Neural progenitor cell (in vitro differentiated cells): ENCODE results near the gene CAMK2N1. TPM values are rescaled to one million over a fixed set of nuclear protein-coding genes. Genes with fewer than 3 reads are reported as not detected.

ENCODE experiments used
- DNase-seq: peaks from one replicate; pipeline ENCODE4 v3.0.0-alpha.2; 2016; ENCODE audit warnings: low spot score
- H2AFZ ChIP-seq: fragments of 200-600 bp; sonication (generic); replicated peaks from 2 replicates; pipeline ENCODE4 v1.6.1; 2016; ENCODE audit warnings: antibody characterized with exemption
- H3F3A ChIP-seq: fragments of 200-600 bp; sonication (generic); 2 replicates; pipeline ENCODE4 v1.6.1; 2016; ENCODE audit warnings: antibody characterized with exemption, low read depth
- H3K27ac ChIP-seq: fragments of 200-600 bp; sonication (generic); 2 replicates; pipeline ENCODE4 v1.5.1; 2016; ENCODE audit warnings: mild to moderate bottlenecking
- H3K27me3 ChIP-seq: fragments of 200-600 bp; sonication (generic); 2 replicates; pipeline ENCODE4 v1.6.1; 2016; ENCODE audit warnings: mild to moderate bottlenecking, moderate library complexity
- H3K36me3 ChIP-seq: fragments of 200-600 bp; sonication (generic); 2 replicates; pipeline ENCODE4 v1.5.1; 2016
- H3K4me1 ChIP-seq: fragments of 200-600 bp; sonication (generic); 2 replicates; pipeline ENCODE4 v1.6.1; 2016; ENCODE audit warnings: mixed run types
- H3K4me2 ChIP-seq: fragments of 200-600 bp; sonication (generic); 2 replicates; pipeline ENCODE4 v1.6.1; 2016
- H3K4me3 ChIP-seq: fragments of 200-600 bp; sonication (generic); 2 replicates; pipeline ENCODE4 v1.5.1; 2016
- H3K79me2 ChIP-seq: fragments of 200-600 bp; sonication (generic); 2 replicates; pipeline ENCODE4 v1.6.1; 2016; ENCODE audit warnings: low read depth
- H3K9ac ChIP-seq: fragments of 200-600 bp; sonication (generic); 2 replicates; pipeline ENCODE4 v1.6.1; 2016
- H3K9me3 ChIP-seq: fragments of 200-600 bp; sonication (generic); 2 replicates; pipeline ENCODE4 v1.5.1; 2016; ENCODE audit warnings: low read depth
- H4K20me1 ChIP-seq: fragments of 200-600 bp; sonication (generic); 2 replicates; pipeline ENCODE4 v1.6.1; 2016; ENCODE audit warnings: low read depth
- H3K27ac Mint-ChIP-seq: 3 replicates; pipeline ENCODE4 v1.8.0; 2021; ENCODE audit warnings: mixed read lengths
- H3K27me3 Mint-ChIP-seq: 2 replicates; pipeline ENCODE4 v1.8.0; 2022; ENCODE audit warnings: low read depth, mild to moderate bottlenecking, inconsistent platforms, moderate library complexity, mixed read lengths; ENCODE audit not compliant: insufficient read depth
- H3K36me3 Mint-ChIP-seq: 3 replicates; pipeline ENCODE4 v1.8.0; 2021; ENCODE audit warnings: mixed read lengths
- H3K4me1 Mint-ChIP-seq: 3 replicates; pipeline ENCODE4 v1.8.0; 2021; ENCODE audit warnings: mixed read lengths
- H3K4me3 Mint-ChIP-seq: 3 replicates; pipeline ENCODE4 v1.8.0; 2021; ENCODE audit warnings: mild to moderate bottlenecking, moderate library complexity, mixed read lengths
- H3K9me3 Mint-ChIP-seq: 3 replicates; pipeline ENCODE4 v1.8.0; 2020; ENCODE audit warnings: mixed read lengths
- EZH2 ChIP-seq: fragments of 200-600 bp; sonication (generic); IDR thresholded peaks from 2 replicates; pipeline ENCODE4 v1.6.1; 2017; ENCODE audit warnings: antibody characterized with exemption, mild to moderate bottlenecking, moderate library complexity
- EZH2phosphoT487 ChIP-seq: fragments of 200-600 bp; sonication (generic); IDR thresholded peaks from 2 replicates; pipeline ENCODE4 v1.6.1; 2017; ENCODE audit warnings: antibody characterized with exemption
- total RNA-seq: library from RNA; depleted of rRNA; stranded (reverse); fragments of >200 nt; gene quantifications from 2 replicates; pipeline ENCODE4 v1.2.3, GENCODE V29; 2015; ENCODE audit warnings: low replicate concordance
- TF ChIP-seq, protein P1 (sequence below): fragments of 200-600 bp; sonication (generic); IDR thresholded peaks from 2 replicates; pipeline ENCODE4 v1.5.1; 2017; ENCODE audit warnings: antibody characterized with exemption, mild to moderate bottlenecking

Gene CAMK2N1
- total RNA-seq, 1 donor from 2014 or later = 11.4 TPM

DNA sequence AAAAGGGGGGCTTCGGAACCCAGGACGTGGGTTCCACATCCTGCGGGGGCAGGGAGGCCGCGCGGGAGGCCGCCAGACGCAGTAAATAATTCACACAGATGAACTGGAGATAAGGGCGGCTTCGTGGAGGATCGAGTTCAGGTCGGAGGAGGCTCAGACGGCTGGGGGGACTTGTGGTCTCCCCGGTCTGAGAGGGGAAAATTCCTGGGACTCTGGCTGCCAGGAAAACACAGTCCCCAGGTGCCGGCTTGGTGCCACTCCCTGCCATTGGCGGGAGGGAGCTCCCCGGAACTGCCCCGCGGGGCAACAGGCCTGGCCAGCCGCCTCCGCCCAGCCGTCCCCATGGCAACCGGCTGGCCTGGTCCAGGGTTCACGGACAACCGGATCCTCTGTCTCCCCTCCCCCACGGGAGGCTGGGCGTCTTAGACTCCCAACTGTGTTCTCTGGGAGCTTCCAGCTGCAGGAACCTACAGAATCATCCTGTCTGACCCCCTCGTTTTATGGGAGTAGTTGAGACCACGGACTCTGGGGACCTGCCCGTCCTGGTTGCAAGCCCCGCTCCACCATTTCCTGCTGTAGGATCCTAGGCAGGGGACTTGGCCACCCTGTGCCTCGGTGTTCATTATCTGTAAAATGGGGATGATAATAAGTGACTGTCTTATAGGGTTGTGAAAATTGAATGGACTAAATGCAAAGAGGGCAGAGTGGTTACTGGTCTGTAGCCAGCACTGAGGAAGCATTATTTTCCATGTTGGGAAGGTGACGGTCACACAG is 9.6 kb downstream of the CAMK2N1 start:
- H3K4me1 Mint-ChIP-seq = peaks cover 56% of the 10 kb centered on the region
- Histone ChIP-seq H3K27ac (no peak overlapping the region), H4K20me1 (peaks cover 9% of the 10 kb centered on the region), H3K9me3 (no peaks in the 10 kb centered on the region), H3K9ac (no peak overlapping the region), H3F3A (peaks cover 8% of the 10 kb centered on the region), H3K36me3 (no peaks in the 10 kb centered on the region), H3K27me3 (peaks cover 66% of the 10 kb centered on the region), H3K4me3 (no peak overlapping the region), H2AFZ (no peak overlapping the region), H3K4me2 (peak overlapping the region; percentile 49), H3K4me1 (peaks cover 29% of the 10 kb centered on the region), H3K79me2 (no peaks in the 10 kb centered on the region)
- peak; percentile 36 for TF ChIP-seq EZH2
- TF ChIP-seq EZH2phosphoT487 = no peak
- peak; percentile 53 for DNase-seq
- no peaks in the 10 kb centered on the region for H3K36me3 Mint-ChIP-seq
- H3K27me3 Mint-ChIP-seq = peaks cover 22% of the 10 kb centered on the region
- no peaks in the 10 kb centered on the region for H3K9me3 Mint-ChIP-seq
- H3K27ac Mint-ChIP-seq = no peak overlapping the region
- peak overlapping the region; percentile 66 for H3K4me3 Mint-ChIP-seq

GRCh38 chr1:20474996-20475395 is 11.0 kb downstream of the CAMK2N1 start:
- Histone ChIP-seq H4K20me1 (no peaks in the 10 kb centered on the region), H3K36me3 (no peaks in the 10 kb centered on the region), H3K4me1 (peaks cover 16% of the 10 kb centered on the region), H3K27me3 (peaks cover 65% of the 10 kb centered on the region), H3F3A (no peaks in the 10 kb centered on the region), H3K27ac (no peak overlapping the region), H3K9ac (no peak overlapping the region), H3K9me3 (no peaks in the 10 kb centered on the region), H3K79me2 (no peaks in the 10 kb centered on the region), H2AFZ (no peak overlapping the region), H3K4me3 (no peak overlapping the region), H3K4me2 (no peak overlapping the region)
- TF ChIP-seq, protein P1, sequence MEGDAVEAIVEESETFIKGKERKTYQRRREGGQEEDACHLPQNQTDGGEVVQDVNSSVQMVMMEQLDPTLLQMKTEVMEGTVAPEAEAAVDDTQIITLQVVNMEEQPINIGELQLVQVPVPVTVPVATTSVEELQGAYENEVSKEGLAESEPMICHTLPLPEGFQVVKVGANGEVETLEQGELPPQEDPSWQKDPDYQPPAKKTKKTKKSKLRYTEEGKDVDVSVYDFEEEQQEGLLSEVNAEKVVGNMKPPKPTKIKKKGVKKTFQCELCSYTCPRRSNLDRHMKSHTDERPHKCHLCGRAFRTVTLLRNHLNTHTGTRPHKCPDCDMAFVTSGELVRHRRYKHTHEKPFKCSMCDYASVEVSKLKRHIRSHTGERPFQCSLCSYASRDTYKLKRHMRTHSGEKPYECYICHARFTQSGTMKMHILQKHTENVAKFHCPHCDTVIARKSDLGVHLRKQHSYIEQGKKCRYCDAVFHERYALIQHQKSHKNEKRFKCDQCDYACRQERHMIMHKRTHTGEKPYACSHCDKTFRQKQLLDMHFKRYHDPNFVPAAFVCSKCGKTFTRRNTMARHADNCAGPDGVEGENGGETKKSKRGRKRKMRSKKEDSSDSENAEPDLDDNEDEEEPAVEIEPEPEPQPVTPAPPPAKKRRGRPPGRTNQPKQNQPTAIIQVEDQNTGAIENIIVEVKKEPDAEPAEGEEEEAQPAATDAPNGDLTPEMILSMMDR = no peak
- TF ChIP-seq EZH2 (no peak), EZH2phosphoT487 (no peak)
- no peak for DNase-seq
- Mint-ChIP-seq H3K27me3 (peaks cover 18% of the 10 kb centered on the region), H3K9me3 (no peaks in the 10 kb centered on the region), H3K4me3 (no peak overlapping the region), H3K27ac (peak overlapping the region; percentile 11), H3K36me3 (no peaks in the 10 kb centered on the region), H3K4me1 (peaks cover 51% of the 10 kb centered on the region)

- H3K4me1 Mint-ChIP-seq = peaks cover 45% of the 10 kb centered on the region
- TF ChIP-seq, protein P1 = no peak
- TF ChIP-seq EZH2 (no peak), EZH2phosphoT487 (no peak)
Observed at GRCh38 chr1:20474333-20474975, 11.6 kb downstream of the CAMK2N1 start.

More at GRCh38 chr1:20474333-20474975, 11.6 kb downstream of the CAMK2N1 start:
- Histone ChIP-seq H3K4me1 (peaks cover 10% of the 10 kb centered on the region), H3K27ac (no peak overlapping the region), H3K79me2 (no peaks in the 10 kb centered on the region), H3F3A (no peaks in the 10 kb centered on the region), H2AFZ (no peak overlapping the region), H3K36me3 (no peaks in the 10 kb centered on the region), H3K4me3 (no peak overlapping the region), H3K27me3 (peaks cover 67% of the 10 kb centered on the region), H3K9ac (no peak overlapping the region), H3K4me2 (no peak overlapping the region), H3K9me3 (no peaks in the 10 kb centered on the region), H4K20me1 (no peaks in the 10 kb centered on the region)
- H3K4me3 Mint-ChIP-seq = peak overlapping the region; percentile 12
- H3K36me3 Mint-ChIP-seq = no peaks in the 10 kb centered on the region
- DNase-seq = no peak
- H3K27ac Mint-ChIP-seq = peak overlapping the region; percentile 11
- H3K9me3 Mint-ChIP-seq = no peaks in the 10 kb centered on the region
- H3K27me3 Mint-ChIP-seq = peaks cover 17% of the 10 kb centered on the region
